Measurements from ENCODE around the gene KLK10.

KLK10 gene

GRCh38 chr19:51025809-51026553 is 6.5 kb upstream of the KLK10 start:
- DNase-seq (ENCODE audit: low read depth): no peak

DNA sequence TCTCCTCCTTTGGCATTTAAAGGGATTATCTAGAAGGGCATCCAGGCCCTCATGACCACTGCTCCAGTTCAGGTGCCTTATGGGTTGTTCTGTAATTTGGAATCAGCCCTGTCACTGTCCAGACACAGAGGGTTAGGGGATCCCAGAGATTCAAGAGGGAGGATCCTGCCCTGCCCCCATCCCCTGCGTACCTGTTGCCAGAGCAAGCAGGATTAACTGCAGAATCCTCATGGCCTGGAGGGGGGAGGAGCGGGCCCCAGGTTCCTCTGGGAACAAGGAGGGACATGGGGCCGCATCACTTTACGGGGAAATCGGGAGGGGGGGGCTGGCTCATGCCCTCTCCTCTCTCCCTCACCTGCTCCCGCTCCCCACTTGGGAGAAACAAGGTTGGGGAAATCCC is 5.9 kb upstream of the KLK10 start:
- DNase-seq (ENCODE audit: low read depth): no peak

DNA sequence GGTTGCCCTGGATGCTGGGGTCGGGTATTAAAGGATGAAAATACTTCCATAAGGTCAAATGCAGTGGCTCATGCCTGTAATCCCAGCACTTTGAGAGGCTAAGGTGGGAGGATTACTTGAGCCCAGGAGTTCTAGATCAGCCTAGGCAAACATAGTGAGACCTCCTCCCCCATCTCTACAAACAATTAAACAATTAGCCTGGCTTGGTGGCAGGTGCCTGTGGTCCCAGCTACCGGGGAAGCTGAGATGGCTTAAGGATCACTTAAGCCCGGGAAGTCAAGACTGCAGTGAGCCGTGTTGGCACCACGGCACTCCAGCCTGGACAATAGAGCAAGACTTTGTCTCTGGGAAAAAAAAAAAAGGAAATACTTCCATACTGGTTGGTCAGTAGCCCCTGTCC is 5.4 kb upstream of the KLK10 start:
- no peak for DNase-seq (ENCODE audit: low read depth)

DNA sequence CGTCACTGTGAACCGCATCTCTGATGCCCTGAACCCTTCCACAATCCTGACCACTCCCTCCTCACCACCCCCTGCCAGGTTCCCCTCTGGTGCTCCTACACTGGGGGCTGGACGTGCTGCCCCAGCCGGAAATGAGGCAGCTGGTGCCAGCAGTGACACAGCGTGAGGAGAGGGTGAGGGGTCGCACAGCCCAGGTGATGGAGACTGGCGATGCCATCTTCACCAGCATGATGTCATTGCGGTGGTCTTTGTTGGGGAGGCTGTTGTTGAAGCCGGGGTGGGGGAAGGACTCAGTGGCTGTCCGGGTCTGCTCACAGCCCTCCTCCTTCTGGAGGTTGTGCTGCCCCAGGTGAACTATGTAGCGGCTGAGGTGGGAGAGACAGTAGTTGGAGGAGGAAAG is 4.4 kb upstream of the KLK10 start:
- no peak for DNase-seq (ENCODE audit: low read depth)

GRCh38 chr19:51022526-51022925 is 3.0 kb upstream of the KLK10 start:
- no peak for DNase-seq (ENCODE audit: low read depth)

- no peak for DNase-seq (ENCODE audit: low read depth)
These were observed 1.6 kb upstream of the KLK10 start for GRCh38 chr19:51020988-51021651.

GRCh38 chr19:51018745-51019543 is 565 bp downstream of the KLK10 start:
- no peak for DNase-seq (ENCODE audit: low read depth)

- DNase-seq (ENCODE audit: low read depth): peak; percentile 49
These were observed 2.5 kb downstream of the KLK10 start for GRCh38 chr19:51016798-51017683.

GRCh38 chr19:51015691-51016267 is 3.7 kb downstream of the KLK10 start:
- DNase-seq (ENCODE audit: low read depth): no peak

GRCh38 chr19:51014242-51014641 is 5.3 kb downstream of the KLK10 start:
- no peak for DNase-seq (ENCODE audit: low read depth)

DNA sequence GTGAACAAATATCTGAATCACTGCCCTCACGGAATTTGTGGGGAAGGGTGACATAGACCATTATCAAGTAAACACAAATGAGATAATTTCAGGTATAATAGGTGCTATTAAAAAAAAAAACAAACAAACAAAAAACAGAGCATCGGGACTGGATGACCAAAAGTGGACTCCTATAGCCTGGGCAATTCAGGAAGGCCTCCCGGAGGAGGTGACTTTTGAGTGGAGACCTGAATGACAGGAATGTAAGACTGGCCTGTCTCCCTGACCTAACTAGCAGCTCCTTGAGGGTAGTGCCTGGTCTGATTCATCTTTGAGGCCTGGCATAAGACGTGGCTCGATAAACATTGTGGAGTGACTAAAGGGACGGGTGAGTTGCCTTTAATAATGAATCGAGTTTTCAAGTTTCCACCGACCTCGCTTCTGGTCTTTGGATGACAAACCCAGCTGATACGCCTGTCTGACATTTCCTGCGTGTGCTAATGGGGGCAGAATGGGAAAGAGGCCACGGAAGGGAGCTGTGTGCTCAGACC is 6.8 kb downstream of the KLK10 start:
- DNase-seq (ENCODE audit: low read depth): no peak

DNA sequence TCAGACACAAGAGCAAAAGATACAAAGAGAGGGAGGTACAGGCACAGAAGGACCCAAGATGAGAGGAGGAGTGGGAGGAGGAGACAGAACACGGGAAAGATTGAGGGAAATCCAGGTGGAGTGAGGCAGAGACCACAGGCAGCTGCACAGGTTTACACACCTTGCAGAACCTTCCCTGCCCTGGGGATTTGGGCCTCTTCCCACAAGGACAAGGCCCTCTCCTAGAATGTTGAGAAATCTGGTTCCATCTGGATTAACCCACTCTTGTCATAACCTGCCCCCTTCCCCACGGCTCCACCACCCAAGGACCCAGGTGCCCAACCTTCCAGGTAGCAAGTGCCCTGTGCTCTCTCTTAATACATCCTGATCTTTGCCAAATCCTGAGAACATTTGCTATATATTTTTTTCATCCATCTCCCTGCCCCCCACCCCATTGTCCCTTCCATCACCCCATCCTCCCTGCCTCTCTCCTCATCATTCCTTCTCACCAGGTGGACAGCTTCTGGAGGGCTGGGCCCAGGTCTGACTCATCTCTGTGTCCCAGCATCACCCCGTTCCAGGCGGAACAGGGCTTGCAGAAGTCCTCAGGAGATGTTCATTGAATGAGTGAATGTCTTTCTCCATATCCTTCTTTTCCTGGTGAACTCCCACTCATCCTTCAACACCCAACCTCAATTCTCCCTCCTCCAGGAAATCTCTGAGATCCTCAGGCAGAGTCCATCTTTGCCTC is 9.3 kb downstream of the KLK10 start:
- no peak for DNase-seq (ENCODE audit: low read depth)

DNA sequence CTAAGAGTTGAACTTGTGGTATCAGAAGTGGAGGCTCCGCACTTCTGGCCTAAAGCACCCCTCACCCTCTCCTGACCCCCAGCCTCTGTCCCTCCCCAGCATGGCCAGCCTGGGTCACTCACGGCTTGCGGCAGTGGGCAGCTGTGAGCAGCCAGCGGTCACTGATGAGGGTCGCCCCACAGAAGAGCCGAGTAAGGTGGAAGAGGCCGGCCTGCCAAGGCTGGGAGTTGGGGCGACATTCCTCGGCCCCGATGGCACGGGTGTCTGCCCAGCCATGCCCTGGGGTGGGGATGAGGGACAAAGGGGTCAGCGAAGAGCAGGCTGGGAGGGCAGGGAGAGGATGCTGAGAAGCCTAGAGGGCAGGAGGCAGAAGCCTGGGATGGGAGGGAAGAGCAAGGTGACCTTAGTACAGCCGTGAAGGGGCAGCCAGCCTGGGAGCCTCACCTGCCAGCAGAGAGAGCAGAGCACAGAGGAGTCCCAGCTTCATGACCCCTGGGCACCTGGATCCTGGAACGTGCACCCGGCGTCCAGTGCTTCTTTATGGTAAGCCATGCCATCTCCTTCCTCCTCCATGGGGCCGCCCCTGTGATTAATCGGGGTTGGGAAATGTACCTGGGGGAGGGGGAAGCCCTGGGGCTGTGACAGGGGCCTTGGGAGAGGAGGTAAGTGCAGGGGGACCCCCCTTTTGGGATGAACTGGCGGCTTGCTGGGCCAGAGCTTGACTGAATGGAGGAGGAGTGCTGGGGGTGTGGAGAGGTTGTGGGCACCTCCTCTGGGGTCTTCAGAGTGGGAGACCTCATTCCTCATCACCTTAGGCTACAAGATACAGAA is 10.2 kb downstream of the KLK10 start:
- no peak for DNase-seq (ENCODE audit: low read depth)

DNA sequence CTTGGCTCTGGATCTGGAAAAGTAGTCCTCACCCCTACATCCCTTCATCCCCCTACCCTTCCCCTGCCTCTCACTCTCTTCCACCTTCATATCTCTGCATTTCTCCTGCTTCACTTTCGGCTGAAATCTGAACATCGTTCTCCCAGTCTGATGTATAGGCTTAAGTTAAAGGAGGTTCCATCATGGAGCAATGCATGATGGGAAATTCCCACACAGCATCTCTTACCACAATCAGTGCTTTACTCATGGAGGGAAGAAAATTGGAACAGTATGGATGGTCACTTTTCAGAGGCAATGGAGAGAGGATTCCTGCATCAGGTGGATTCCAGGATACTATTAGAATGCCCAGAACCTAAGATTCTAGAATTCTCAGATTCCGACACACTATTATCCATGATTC is 12.0 kb downstream of the KLK10 start:
- no peak for DNase-seq (ENCODE audit: low read depth)

DNA sequence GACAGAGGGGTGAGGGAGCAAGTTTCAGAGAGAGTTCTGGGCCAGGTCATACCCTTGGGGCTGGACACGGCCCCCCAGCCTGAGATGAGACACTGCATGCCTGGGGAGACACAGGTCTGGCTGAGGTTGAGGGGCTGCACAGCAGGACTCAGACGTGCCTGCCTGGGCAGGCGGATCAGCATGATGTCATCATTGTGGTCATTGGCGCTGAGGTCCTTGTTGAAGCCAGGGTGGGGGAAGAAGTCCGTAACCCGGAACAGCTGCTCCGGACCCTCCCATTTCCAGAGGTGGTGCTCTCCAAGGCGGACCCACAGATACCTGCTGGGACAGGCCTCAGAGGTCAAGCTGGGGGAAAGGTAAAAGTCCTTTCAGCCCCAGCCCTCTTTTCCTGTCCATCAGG is 13.1 kb downstream of the KLK10 start:
- no peak for DNase-seq (ENCODE audit: low read depth)

DNA sequence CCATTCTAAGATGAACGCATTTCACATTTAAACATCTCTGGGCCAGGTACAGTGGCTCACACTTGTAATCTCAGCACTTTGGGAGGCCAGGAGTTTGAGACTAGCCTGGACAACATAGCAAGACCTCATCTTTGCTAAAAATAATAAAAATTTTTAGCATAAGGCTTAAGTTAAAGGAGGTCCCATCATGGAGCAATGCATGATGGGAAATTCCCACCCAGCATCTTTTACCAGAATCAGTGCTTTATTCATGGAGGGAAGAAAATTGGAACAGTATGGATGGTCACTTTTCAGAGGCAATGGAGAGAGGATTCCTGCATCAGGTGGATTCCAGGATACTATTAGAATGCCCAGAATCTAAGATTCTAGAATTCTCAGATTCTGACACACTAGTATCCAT is 14.3 kb downstream of the KLK10 start:
- DNase-seq (ENCODE audit: low read depth): no peak

DNA sequence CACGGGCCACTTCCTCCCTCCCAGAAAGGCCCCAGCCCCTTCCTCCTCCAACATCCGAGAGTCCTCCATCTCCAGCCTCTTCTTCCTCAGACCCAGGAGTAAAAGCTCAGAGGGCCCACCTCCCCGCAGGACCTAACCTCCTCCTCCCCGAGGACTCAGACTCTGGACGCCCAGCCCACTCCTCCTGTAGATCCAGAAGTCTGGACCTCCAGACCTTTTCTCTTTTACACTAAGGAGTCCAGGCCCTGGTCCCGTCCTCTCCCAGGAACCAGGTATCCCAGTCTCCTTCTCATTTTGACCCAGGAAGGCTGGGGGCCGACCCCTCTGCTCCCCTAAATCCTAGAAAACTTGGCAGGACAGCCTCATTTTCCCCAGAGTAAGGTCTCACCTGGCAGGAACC is 16.2 kb downstream of the KLK10 start:
- no peak for DNase-seq (ENCODE audit: low read depth)

DNA sequence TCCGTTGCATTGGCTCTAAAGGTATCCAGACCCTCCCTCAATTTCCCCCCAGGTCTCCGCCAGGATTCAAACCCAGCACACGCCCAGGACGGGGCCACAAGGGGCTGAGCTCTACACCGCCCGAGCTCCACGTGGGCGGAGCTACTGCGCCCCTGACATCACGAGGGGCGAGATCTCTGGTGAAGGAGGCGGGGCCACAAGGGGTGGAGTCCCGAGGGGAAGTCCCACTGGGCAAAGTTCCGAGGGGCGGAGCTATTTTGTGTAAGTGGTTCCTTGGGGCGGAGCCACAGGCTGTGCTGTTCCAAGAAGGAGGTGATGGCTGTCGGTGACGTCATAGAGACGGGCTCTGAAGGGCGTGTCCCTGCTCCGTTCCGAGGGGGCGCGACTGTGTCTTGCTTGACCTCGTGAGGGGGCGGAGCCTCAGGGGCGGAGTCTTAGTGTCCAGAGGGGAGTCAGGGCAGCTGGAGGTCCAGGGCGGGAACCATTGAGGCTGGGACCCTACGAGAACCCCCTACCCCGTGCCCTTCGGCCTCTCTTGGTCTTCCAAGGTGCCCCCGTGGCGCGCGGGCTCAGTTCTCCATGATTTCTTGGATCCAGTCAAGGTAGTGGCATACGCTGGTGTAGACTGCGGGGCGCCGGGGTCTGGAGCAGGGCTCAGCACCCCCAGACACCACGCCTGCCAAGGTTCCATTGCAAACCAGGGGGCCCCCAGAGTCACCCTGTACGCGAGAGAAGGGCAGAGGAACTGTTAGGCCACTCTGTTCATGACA is 16.8 kb downstream of the KLK10 start:
- DNase-seq (ENCODE audit: low read depth): peak; percentile 8

GRCh38 chr19:51002089-51002532 is 17.4 kb downstream of the KLK10 start:
- DNase-seq (ENCODE audit: low read depth): no peak

All from activated T-cell treated with anti-CD3 and anti-CD28 coated beads for 24 hours (primary cell).